Gastroesophageal sphincter (tissue), 3 donors: ENCODE data around the gene EIPR1.

Experiments
- EP300 ChIP-seq: sonication (generic); formaldehyde crosslinking; IDR thresholded peaks from one replicate; pipeline ENCODE4 v1.6.1; 2017; ENCODE audit warnings: antibody characterized with exemption, mild to moderate bottlenecking
- POLR2A ChIP-seq, 2 donors: fragments of 450-650 bp; IDR thresholded peaks; one replicate each; pipeline ENCODE4 v1.6.1; 2017; ENCODE audit warnings: antibody characterized with exemption in 2 of 2, mild to moderate bottlenecking in 2 of 2, moderate library complexity in 1 of 2
- POLR2AphosphoS5 ChIP-seq: sonication (generic); formaldehyde crosslinking; IDR thresholded peaks from one replicate; pipeline ENCODE4 v1.6.1; 2017; ENCODE audit warnings: antibody characterized with exemption
- TF ChIP-seq, protein P1 (sequence below), 4 experiments: fragments of 200-600 bp in 2 of 4; fragments of 450-650 bp in 2 of 4; sonication (generic) in 1 of 4; IDR thresholded peaks; one replicate each; pipeline ENCODE4 v1.5.1; 2017 to 2019; ENCODE audit warnings: antibody characterized with exemption in 4 of 4, mild to moderate bottlenecking in 2 of 4, moderate library complexity in 2 of 4

DNA sequence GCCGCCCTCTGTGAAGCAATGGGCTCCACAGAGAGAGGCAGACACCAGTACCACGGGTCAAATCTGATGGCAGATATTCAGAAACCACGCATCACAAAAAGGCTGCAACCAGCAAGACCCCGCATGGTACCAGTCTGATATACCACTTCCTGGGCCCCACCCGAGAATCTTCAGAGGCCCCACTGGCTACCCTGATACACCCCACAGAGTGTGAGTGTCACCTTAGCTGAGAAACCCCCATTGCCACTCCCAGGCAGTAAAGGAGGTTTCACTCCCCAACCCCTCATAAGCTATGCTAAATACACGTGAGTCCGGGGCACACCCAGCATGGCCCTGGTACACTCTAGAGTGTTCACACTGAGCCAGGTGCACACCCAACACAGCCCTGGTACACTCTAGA, 160.0 kb downstream of the EIPR1 start:
- TF ChIP-seq POLR2AphosphoS5 (no peak), POLR2A (IDR thresholded peaks at IDR 0.05) (no peak), EP300 (no peak)
- TF ChIP-seq, protein P1, sequence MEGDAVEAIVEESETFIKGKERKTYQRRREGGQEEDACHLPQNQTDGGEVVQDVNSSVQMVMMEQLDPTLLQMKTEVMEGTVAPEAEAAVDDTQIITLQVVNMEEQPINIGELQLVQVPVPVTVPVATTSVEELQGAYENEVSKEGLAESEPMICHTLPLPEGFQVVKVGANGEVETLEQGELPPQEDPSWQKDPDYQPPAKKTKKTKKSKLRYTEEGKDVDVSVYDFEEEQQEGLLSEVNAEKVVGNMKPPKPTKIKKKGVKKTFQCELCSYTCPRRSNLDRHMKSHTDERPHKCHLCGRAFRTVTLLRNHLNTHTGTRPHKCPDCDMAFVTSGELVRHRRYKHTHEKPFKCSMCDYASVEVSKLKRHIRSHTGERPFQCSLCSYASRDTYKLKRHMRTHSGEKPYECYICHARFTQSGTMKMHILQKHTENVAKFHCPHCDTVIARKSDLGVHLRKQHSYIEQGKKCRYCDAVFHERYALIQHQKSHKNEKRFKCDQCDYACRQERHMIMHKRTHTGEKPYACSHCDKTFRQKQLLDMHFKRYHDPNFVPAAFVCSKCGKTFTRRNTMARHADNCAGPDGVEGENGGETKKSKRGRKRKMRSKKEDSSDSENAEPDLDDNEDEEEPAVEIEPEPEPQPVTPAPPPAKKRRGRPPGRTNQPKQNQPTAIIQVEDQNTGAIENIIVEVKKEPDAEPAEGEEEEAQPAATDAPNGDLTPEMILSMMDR (IDR thresholded peaks at IDR 0.05): no peak
